ENCODE measurements around the gene NRAP.

NRAP gene

DNA sequence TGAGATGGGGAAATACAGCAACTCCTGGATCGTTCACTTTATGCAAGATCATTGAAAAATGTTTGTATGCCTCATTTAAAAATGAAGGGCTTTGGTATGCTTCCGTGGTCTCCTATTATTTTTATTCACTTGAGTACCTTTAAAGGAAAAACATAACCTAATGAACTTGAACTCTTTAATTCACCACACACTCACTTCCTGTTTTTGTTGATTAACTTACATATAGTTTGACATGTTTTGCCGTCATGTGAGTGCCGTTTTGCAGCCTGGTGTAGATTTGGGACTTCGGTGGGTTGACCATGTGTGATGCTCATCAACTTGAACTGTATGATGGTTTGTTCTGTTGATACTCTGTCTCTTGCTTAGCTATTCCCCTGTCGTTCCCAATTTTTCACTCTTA is 44.8 kb upstream of the NRAP start:
- no peaks in the 10 kb centered on the region for H3K27me3 ChIP-seq (ENCODE audit: insufficient read depth, insufficient read length)
- no peak for TF ChIP-seq ZNF274 (IDR thresholded peaks at IDR 0.05; ENCODE audit: low read depth, low read length)
- TF ChIP-seq SUZ12 (IDR thresholded peaks at IDR 0.05; ENCODE audit: extremely low read depth, insufficient read depth, insufficient read length): no peak
- H3K4me3 ChIP-seq (ENCODE audit: insufficient read length, low read depth): no peak overlapping the region
- DNase-seq (ENCODE audit: low read depth, low spot score): no peak
- H3K36me3 ChIP-seq (ENCODE audit: insufficient read depth, insufficient read length, low read length): peaks cover 4% of the 10 kb centered on the region
- no peak overlapping the region for H3K9ac ChIP-seq (ENCODE audit: insufficient read length, low read depth)
- H3K4me1 ChIP-seq (ENCODE audit: insufficient read depth, insufficient read length): peaks cover 4% of the 10 kb centered on the region
- H3K9me3 ChIP-seq (ENCODE audit: insufficient read depth, low read length): no peaks in the 10 kb centered on the region

DNA sequence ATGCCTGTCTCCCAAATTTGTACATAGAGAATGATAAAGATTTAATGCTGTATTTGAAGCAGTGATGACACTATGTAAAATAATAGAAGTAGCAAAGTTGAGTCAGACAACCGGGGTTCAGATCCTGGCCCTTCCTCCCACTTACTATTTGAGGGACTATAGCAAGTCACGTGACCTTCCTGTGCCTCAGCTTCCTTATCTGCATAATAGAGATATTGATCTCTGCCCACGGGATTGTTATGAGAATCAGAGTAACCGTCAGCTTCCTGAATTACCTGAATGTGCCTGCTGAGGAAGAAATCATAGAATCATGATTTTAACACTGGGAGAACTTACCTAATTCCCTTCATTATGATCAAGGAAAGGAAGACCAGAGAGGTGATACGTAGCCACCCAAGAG is 42.8 kb upstream of the NRAP start:
- TF ChIP-seq YY1 (IDR thresholded peaks at IDR 0.05; ENCODE audit: insufficient read depth, insufficient read length) (no peak), ZNF274 (IDR thresholded peaks at IDR 0.05; ENCODE audit: low read depth, low read length) (no peak), SUZ12 (IDR thresholded peaks at IDR 0.05; ENCODE audit: extremely low read depth, insufficient read depth, insufficient read length) (no peak)
- no peaks in the 10 kb centered on the region for H3K27me3 ChIP-seq (ENCODE audit: insufficient read depth, insufficient read length)
- DNase-seq (ENCODE audit: low read depth, low spot score): no peak

DNA sequence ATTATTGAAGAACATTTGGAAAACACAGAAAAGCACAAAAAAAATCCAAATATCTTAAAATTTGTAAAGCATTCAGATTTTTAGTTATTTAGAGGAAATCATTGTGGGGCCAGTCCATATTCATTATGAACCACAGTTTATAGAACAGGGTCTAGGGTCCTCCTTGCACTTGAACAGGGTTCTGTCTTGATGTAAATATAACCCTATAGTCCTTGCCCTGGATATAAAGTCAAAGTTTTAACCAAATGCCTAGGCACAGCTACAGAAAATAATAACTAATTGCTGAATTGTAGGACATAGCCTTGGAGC is 41.5 kb upstream of the NRAP start:
- H3K9ac ChIP-seq (ENCODE audit: insufficient read length, low read depth): no peak overlapping the region
- TF ChIP-seq ZNF274 (IDR thresholded peaks at IDR 0.05; ENCODE audit: low read depth, low read length) (no peak), YY1 (IDR thresholded peaks at IDR 0.05; ENCODE audit: insufficient read depth, insufficient read length) (no peak), SUZ12 (IDR thresholded peaks at IDR 0.05; ENCODE audit: extremely low read depth, insufficient read depth, insufficient read length) (no peak)
- H3K4me1 ChIP-seq (ENCODE audit: insufficient read depth, insufficient read length): peaks cover 4% of the 10 kb centered on the region

More for the DNA sequence above, 42.8 kb upstream of the NRAP start:
- H3K9ac ChIP-seq (ENCODE audit: insufficient read length, low read depth): no peak overlapping the region
- H3K4me1 ChIP-seq (ENCODE audit: insufficient read depth, insufficient read length): peaks cover 4% of the 10 kb centered on the region
- H3K4me3 ChIP-seq (ENCODE audit: insufficient read length, low read depth): no peak overlapping the region
- peaks cover 1% of the 10 kb centered on the region for H3K36me3 ChIP-seq (ENCODE audit: insufficient read depth, insufficient read length, low read length)
- H3K9me3 ChIP-seq (ENCODE audit: insufficient read depth, low read length): no peaks in the 10 kb centered on the region

DNA sequence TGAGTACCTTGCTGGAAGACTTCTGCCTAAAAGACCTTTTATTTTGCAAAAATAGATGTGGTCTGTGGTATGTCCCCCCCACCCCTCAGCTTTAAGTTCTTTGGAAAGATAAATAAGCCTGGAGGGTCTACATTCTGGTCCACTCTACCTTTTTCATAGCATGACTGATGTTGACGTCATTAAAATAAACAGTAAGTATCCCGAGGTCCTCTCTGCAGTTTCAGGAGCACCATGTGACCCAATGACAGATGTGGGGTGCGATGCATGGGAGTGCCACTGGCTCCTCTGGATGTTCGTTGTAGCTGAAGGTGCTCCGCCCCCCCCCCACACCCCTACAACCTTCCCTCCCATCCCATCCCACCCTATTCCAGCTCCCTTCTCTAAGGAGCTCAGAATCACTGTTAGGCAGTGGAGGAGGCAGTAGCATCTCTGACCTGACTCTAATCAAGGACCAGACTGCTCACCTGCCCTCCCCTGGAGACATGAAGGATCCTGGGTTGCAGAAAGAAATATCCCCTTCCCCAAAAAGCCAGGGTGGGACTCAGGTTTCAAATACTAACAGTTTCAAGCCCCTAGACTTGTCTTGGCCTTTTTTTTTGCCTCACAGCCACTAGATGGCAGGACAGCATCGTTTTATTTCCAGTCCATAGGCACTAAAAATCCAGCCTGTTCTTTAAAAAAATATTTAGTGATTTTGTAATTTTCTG is 40.9 kb upstream of the NRAP start:
- peaks cover 6% of the 10 kb centered on the region for H3K36me3 ChIP-seq (ENCODE audit: insufficient read depth, insufficient read length, low read length)
- H3K4me3 ChIP-seq (ENCODE audit: insufficient read length, low read depth): no peak overlapping the region
- TF ChIP-seq SUZ12 (IDR thresholded peaks at IDR 0.05; ENCODE audit: extremely low read depth, insufficient read depth, insufficient read length) (no peak), ZNF274 (IDR thresholded peaks at IDR 0.05; ENCODE audit: low read depth, low read length) (no peak), YY1 (IDR thresholded peaks at IDR 0.05; ENCODE audit: insufficient read depth, insufficient read length) (no peak)
- no peak for DNase-seq (ENCODE audit: low read depth, low spot score)
- no peaks in the 10 kb centered on the region for H3K9me3 ChIP-seq (ENCODE audit: insufficient read depth, low read length)
- H3K27me3 ChIP-seq (ENCODE audit: insufficient read depth, insufficient read length): no peaks in the 10 kb centered on the region
- H3K9ac ChIP-seq (ENCODE audit: insufficient read length, low read depth): no peak overlapping the region
- peaks cover 4% of the 10 kb centered on the region for H3K4me1 ChIP-seq (ENCODE audit: insufficient read depth, insufficient read length)

More for the DNA sequence above, 41.5 kb upstream of the NRAP start:
- Histone ChIP-seq H3K4me3 (ENCODE audit: insufficient read length, low read depth) (no peak overlapping the region), H3K9me3 (ENCODE audit: insufficient read depth, low read length) (no peaks in the 10 kb centered on the region), H3K36me3 (ENCODE audit: insufficient read depth, insufficient read length, low read length) (peaks cover 4% of the 10 kb centered on the region), H3K27me3 (ENCODE audit: insufficient read depth, insufficient read length) (no peaks in the 10 kb centered on the region)
- DNase-seq (ENCODE audit: low read depth, low spot score): no peak

DNA sequence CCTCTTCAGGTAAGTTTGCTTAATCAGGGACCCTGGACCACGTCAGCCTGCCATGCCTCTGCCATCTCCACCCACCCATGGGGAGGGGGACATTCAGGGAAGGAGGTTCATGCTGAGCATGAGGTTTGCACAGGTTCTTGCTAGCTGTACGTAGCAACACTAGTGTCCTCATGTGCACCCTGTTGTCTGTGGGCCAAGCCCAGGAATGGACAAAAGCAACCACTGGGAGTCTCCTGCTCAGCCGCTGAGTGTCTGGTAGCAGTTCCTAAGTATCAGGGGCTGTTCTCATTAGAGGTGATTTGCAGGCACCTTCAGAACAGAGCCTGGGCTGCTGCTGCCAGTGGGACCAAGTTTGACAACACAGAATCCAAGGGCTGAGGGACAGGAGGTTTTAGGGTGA is 33.8 kb upstream of the NRAP start:
- TF ChIP-seq YY1 (IDR thresholded peaks at IDR 0.05; ENCODE audit: insufficient read depth, insufficient read length) (no peak), ZNF274 (IDR thresholded peaks at IDR 0.05; ENCODE audit: low read depth, low read length) (no peak), SUZ12 (IDR thresholded peaks at IDR 0.05; ENCODE audit: extremely low read depth, insufficient read depth, insufficient read length) (no peak)
- H3K27me3 ChIP-seq (ENCODE audit: insufficient read depth, insufficient read length): no peaks in the 10 kb centered on the region
- no peak for DNase-seq (ENCODE audit: low read depth, low spot score)
- H3K36me3 ChIP-seq (ENCODE audit: insufficient read depth, insufficient read length, low read length): peaks cover 46% of the 10 kb centered on the region
- no peak overlapping the region for H3K4me3 ChIP-seq (ENCODE audit: insufficient read length, low read depth)
- H3K9me3 ChIP-seq (ENCODE audit: insufficient read depth, low read length): peaks cover 9% of the 10 kb centered on the region; the same call in 1 of the 2 replicates
- H3K9ac ChIP-seq (ENCODE audit: insufficient read length, low read depth): no peak overlapping the region
- no peaks in the 10 kb centered on the region for H3K4me1 ChIP-seq (ENCODE audit: insufficient read depth, insufficient read length)

DNA sequence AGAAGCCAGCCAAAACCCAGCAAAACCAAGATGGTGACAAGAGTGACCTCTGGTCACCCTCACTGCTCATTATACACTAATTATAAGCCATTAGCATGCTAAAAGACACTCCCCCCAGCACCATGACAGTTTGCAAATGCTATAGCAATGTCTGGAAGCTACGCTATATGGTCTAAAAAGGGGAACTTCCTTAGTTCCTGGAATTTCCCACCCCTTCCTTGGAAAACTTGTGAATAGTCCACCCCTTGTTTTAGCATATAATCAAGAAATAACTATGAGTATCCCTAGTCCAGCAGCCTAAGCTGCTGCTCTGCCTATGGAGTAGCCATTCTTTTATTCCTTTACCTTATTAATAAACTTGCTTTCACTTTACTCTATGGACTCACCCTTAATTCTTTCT is 31.9 kb upstream of the NRAP start:
- no peak overlapping the region for H3K9ac ChIP-seq (ENCODE audit: insufficient read length, low read depth)
- TF ChIP-seq YY1 (IDR thresholded peaks at IDR 0.05; ENCODE audit: insufficient read depth, insufficient read length) (no peak), ZNF274 (IDR thresholded peaks at IDR 0.05; ENCODE audit: low read depth, low read length) (no peak), SUZ12 (IDR thresholded peaks at IDR 0.05; ENCODE audit: extremely low read depth, insufficient read depth, insufficient read length) (no peak)
- no peak for DNase-seq (ENCODE audit: low read depth, low spot score)
- H3K27me3 ChIP-seq (ENCODE audit: insufficient read depth, insufficient read length): no peaks in the 10 kb centered on the region
- no peak overlapping the region for H3K4me3 ChIP-seq (ENCODE audit: insufficient read length, low read depth)
- H3K36me3 ChIP-seq (ENCODE audit: insufficient read depth, insufficient read length, low read length): peaks cover 54% of the 10 kb centered on the region
- H3K4me1 ChIP-seq (ENCODE audit: insufficient read depth, insufficient read length): peaks cover 11% of the 10 kb centered on the region
- H3K9me3 ChIP-seq (ENCODE audit: insufficient read depth, low read length): peaks cover 12% of the 10 kb centered on the region; the same call in 1 of the 2 replicates

DNA sequence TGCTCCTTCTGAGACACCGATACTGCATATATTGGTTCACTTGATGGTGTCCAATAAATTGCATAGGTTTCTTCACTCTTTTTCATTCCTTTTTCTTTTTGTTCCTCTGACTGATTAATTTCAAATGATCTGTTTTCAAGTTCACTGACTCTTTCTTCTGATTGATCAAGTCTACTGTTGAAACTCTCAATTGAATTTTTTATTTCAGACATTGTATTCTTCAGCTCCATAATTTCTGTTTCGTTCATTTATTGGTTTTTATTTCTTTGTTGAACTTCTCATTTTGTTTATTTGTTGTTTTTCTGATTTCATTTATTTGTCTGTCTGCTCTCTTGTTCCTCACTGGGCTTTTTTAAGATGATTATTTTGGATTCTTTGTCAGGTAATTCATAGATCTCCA is 29.5 kb upstream of the NRAP start:
- TF ChIP-seq SUZ12 (IDR thresholded peaks at IDR 0.05; ENCODE audit: extremely low read depth, insufficient read depth, insufficient read length) (no peak), ZNF274 (IDR thresholded peaks at IDR 0.05; ENCODE audit: low read depth, low read length) (no peak), YY1 (IDR thresholded peaks at IDR 0.05; ENCODE audit: insufficient read depth, insufficient read length) (no peak)
- peaks cover 11% of the 10 kb centered on the region for H3K4me1 ChIP-seq (ENCODE audit: insufficient read depth, insufficient read length)
- H3K9ac ChIP-seq (ENCODE audit: insufficient read length, low read depth): no peak overlapping the region
- H3K36me3 ChIP-seq (ENCODE audit: insufficient read depth, insufficient read length, low read length): peaks cover 36% of the 10 kb centered on the region
- DNase-seq (ENCODE audit: low read depth, low spot score): no peak
- no peaks in the 10 kb centered on the region for H3K27me3 ChIP-seq (ENCODE audit: insufficient read depth, insufficient read length)
- peaks cover 12% of the 10 kb centered on the region; the same call in 1 of the 2 replicates for H3K9me3 ChIP-seq (ENCODE audit: insufficient read depth, low read length)
- no peak overlapping the region for H3K4me3 ChIP-seq (ENCODE audit: insufficient read length, low read depth)
